Measurements from ENCODE around the gene UNC5B.

UNC5B gene

DNA sequence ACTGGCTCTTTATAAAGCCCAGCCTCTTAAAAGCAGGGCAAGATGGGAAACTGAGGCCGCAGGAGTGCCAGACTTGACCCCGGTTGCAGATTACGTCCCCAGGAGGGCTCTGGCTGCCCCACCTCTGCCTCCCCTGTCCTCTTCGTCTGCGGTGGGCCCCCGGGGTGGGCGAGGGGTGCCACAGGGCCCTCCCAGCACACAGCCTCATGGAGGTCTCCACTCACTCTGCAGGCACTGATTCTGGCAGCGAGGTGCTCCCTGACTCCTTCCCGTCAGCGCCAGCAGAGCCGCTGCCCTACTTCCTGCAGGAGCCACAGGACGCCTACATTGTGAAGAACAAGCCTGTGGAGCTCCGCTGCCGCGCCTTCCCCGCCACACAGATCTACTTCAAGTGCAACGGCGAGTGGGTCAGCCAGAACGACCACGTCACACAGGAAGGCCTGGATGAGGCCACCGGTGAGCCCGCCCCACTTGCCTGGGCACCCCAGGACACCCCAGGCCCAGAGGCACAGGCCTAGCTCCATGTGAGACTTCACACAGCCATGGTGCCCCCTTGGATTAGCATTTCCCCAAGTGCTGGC, 67.3 kb downstream of the UNC5B start:
- in situ Hi-C loops (cut with HindIII; ENCODE audit: low sequenced_read_pairs): no loop called here
- no peak for DNase-seq (ENCODE audit: low read depth)
- no peak overlapping the region for H3K4me3 ChIP-seq (ENCODE audit: low read depth, low read length)
- TF ChIP-seq, protein P1, sequence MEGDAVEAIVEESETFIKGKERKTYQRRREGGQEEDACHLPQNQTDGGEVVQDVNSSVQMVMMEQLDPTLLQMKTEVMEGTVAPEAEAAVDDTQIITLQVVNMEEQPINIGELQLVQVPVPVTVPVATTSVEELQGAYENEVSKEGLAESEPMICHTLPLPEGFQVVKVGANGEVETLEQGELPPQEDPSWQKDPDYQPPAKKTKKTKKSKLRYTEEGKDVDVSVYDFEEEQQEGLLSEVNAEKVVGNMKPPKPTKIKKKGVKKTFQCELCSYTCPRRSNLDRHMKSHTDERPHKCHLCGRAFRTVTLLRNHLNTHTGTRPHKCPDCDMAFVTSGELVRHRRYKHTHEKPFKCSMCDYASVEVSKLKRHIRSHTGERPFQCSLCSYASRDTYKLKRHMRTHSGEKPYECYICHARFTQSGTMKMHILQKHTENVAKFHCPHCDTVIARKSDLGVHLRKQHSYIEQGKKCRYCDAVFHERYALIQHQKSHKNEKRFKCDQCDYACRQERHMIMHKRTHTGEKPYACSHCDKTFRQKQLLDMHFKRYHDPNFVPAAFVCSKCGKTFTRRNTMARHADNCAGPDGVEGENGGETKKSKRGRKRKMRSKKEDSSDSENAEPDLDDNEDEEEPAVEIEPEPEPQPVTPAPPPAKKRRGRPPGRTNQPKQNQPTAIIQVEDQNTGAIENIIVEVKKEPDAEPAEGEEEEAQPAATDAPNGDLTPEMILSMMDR (IDR thresholded peaks at IDR 0.05; ENCODE audit: low read depth, low read length, missing control alignments): no peak

DNA sequence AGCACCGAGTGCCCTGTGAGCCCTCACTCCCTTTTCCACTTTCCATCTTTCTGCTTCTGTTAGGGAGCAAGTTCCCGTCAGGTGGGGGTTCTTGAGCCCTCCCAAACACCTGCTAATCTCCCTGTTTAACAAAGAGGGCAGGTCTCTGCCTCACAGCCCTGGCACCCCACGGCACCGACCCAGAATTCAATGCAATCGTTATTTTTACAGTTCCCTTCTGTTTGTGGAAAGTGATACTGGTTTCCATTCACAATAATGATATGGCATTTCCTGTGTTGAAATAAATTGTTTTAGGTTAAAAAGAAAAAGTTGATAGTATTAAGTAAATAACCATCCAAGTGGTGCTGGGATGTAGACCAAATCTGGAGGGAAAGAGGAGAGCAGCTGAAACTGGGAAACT, 67.8 kb downstream of the UNC5B start:
- no peak overlapping the region for H3K4me3 ChIP-seq (ENCODE audit: low read depth, low read length)
- TF ChIP-seq, protein P1 (IDR thresholded peaks at IDR 0.05; ENCODE audit: low read depth, low read length, missing control alignments): no peak
- in situ Hi-C loops (cut with HindIII; ENCODE audit: low sequenced_read_pairs): no loop called here
- no peak for DNase-seq (ENCODE audit: low read depth)

DNA sequence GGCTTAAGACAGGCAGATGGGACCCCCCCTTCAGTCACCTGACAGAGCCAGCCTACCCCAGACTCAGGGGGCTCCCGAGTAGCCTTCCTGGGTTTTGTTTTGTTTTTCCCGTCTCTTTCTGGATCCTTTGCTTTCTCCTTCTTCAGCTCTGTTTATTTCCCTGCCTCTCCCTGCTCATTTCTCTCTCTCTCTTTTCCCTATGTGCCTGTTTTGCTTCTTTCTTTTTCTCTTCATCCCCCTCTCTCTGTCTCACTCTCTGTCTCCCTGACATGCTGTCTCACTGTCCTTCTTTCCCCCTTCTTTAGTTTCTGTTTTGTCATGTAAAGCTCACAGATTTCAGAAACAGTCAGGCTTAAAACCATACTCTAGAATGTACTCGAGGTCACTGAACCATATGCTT, 68.5 kb downstream of the UNC5B start:
- no peak overlapping the region for H3K4me3 ChIP-seq (ENCODE audit: low read depth, low read length)
- TF ChIP-seq, protein P1 (IDR thresholded peaks at IDR 0.05; ENCODE audit: low read depth, low read length, missing control alignments): no peak
- in situ Hi-C loops (cut with HindIII; ENCODE audit: low sequenced_read_pairs): no loop called here
- no peak for DNase-seq (ENCODE audit: low read depth)

DNA sequence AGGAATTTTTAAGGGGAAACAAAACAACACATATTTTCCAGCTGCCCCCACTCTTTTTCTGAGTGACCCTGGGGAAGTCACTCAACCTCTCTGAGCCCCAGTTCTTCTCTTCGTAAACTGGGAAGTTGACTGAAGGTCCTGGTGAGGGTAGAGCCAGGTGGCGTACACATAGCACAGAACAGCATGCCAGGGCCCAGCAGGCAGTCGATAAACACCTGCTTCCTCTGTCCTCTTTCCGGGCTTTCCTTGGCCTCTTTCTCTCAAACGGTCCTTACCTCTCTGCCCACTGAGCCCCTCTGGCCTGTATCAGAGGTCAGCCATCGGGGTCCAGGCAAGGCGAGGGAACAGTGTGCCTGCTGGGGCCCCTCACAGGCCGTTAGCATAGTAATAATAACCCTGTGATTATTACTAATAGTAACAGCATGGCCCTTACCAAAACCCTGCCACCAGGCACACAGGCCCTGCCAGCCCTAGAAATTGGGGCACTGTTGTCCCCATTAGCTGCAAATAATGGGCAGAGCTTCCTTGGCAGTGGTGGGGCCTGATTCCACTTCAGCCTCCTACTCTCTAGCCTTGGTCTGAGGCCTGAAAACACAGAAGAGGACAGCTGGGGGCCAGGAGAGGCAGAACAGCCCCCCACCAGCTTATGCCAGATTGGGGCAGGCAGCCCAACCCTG, 69.4 kb downstream of the UNC5B start:
- no peak overlapping the region for H3K4me3 ChIP-seq (ENCODE audit: low read depth, low read length)
- no peak for DNase-seq (ENCODE audit: low read depth)
- in situ Hi-C loops (cut with HindIII; ENCODE audit: low sequenced_read_pairs): no loop called here
- TF ChIP-seq, protein P1 (IDR thresholded peaks at IDR 0.05; ENCODE audit: low read depth, low read length, missing control alignments): no peak

- TF ChIP-seq, protein P1 (IDR thresholded peaks at IDR 0.05; ENCODE audit: low read depth, low read length, missing control alignments): no peak
- in situ Hi-C loops (cut with HindIII; ENCODE audit: low sequenced_read_pairs): no loop called here
- DNase-seq (ENCODE audit: low read depth): no peak
- H3K4me3 ChIP-seq (ENCODE audit: low read depth, low read length): no peak overlapping the region
Measured at GRCh38 chr10:71282323-71282680, 69.9 kb downstream of the UNC5B start.

- DNase-seq (ENCODE audit: low read depth): no peak
- in situ Hi-C loops (cut with HindIII; ENCODE audit: low sequenced_read_pairs): no loop called here
- no peak overlapping the region for H3K4me3 ChIP-seq (ENCODE audit: low read depth, low read length)
- TF ChIP-seq, protein P1 (IDR thresholded peaks at IDR 0.05; ENCODE audit: low read depth, low read length, missing control alignments): no peak
Measured at GRCh38 chr10:71283410-71283809, 71.0 kb downstream of the UNC5B start.
